ENCODE data around the gene CARD10.

The CARD10 gene

DNA sequence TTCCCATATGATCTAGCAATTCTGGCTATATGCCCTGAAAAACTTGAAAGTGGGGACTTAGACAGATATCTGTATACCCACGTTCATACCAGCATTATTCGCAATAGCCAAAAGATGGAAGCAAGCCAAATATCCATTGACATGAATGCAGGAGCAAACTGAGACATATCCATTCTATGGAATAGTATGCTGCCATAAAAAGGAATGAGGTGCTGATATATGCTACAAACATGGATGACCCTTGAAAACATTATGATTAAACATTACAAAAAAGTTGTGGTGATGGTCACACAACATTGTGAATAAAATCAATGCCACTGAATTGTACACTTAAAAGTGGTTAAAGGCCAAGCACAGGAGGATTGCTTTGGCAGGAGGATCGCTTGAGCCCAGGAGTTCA is 58.5 kb downstream of the CARD10 start:
- no peak for DNase-seq

GRCh38 chr22:37459206-37459605 is 60.0 kb downstream of the CARD10 start:
- DNase-seq: no peak

DNA sequence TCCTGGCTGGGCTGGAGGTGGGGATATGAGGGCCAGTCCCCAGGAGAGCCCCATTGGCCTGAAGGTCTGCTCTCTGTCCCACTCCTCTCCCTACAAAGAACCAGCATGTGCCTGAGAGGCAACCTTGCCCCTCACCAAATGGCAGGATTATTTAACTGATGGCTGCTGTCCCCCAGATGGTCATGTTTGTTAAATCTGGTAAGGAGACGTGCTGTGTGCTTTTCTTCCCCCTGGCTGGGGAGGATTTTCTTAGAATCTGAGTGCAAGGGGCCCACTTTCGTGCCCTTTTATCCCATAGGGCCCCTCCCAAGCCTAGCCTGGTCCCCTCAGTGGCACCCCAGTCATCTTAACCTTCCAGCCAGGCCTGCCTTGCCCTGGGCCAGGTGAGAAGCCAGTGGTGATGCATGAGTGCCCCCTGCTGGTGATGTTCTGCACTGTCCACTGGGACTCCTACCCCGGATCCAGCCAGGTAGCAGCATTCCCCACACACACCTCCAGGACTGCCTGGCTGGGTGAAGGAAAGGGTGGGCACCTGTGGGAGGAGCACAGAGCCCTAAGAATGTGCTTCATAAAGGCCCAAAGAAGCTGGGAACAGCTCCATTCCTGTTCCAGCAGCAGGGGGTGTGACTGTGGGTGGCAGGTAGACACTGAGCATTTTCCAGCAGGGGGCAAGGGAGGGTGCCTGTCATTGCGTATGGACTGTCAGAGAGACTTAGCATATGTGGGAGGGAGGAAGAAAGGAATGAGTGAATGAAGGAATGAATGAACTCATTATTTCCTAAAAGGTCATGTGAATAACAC is 61.9 kb downstream of the CARD10 start:
- peak; percentile 19 to 81 for DNase-seq

DNA sequence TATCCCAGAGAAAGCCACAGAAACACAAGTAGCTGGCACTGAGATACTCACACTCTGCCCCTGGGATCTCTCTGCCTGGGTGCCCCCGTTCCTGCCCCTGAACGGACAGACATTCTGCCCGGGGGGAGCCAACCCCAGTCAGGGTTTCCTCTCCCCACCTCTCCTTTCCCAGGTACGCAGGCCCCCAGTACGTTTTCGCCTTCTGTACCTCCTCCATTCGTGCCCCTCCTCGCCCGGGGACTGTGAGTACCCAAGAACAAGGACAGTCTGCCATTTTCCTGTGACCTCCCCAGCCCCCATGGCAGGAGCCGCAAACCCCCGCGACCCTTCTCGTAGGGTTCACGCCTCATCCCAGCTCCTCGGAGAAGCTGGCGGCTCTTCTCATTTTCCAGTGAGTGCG is 62.9 kb downstream of the CARD10 start:
- DNase-seq: no peak

GRCh38 chr22:37455896-37456295 is 63.3 kb downstream of the CARD10 start:
- no peak for DNase-seq

GRCh38 chr22:37454857-37455686 is 64.1 kb downstream of the CARD10 start:
- DNase-seq: peak in 1 of 2 donors; percentile 4

DNA sequence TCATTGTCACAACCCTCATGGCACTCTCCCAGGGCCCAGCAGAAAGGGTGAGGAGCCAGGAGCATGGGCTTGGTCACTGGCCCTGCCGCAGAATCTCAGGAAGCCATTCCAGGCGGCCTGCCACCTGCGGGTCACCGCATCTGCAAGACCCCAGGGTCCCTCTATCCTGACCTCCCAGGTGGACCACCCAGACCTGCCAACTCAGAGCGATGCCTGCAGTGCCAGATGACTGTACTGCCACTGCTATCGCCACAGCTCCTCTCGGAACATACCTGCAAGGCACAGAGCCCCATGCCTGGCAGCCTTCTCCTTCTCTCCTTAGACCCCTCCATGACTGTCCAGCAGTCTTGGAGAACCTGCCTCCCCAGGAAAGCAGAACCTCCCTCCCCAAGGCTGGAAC is 65.5 kb downstream of the CARD10 start:
- DNase-seq: no peak

GRCh38 chr22:37451218-37451617 is 68.0 kb downstream of the CARD10 start:
- DNase-seq: no peak

- no peak for DNase-seq
Measured at GRCh38 chr22:37449331-37450001, 69.7 kb downstream of the CARD10 start.

DNA sequence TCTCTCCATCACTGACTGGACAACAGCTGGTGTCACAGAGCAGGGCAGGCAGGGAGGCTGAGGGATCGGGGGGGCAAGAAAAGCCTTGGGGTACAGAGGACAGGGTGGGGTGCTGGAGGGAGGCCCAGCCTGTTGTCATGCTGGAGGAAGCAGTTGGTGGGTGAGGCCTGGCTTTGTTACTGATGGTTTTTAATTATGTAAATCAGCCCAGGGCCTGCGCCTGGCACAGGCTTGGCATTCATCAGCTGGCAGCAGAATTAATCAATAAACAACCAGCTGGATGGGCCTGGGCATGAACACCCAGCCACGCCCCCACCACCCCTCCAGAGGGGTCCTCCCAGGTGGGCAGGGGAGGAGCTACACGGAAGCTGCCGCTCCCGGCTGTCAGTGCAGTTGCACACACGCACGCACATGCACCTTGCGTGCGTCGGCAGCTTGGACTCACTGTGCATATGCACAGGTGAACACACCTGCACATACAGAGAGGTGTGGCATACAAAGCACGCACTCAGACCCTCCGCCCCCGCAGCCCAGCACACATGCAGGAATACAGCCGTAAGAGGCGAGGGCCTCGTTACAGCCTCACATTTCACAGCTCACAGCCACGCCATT is 70.6 kb downstream of the CARD10 start:
- DNase-seq: no peak

DNA sequence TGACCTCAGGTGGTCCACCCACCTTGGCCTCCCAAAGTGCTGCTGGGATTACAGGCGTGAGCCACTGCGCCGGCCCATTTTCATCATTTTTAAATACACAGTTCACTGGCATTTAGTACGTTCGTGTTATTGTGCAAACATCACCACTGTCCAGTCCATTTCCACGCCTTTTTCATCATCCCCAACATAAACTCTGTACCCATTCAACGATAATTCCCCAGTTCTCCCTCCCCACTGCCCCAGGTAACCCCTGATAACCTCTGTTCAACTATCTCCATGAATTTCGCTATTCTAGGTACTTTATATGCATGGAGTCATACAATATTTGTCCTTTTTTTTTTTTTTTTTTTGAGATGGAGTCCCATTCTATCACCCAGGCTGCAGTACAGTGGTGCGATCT is 73.7 kb downstream of the CARD10 start:
- no peak for DNase-seq

- no peak for DNase-seq
Measured at GRCh38 chr22:37443977-37444376, 75.2 kb downstream of the CARD10 start.

GRCh38 chr22:37443086-37443485 is 76.1 kb downstream of the CARD10 start:
- no peak for DNase-seq

GRCh38 chr22:37442537-37442936 is 76.7 kb downstream of the CARD10 start:
- DNase-seq: peak; percentile 40 to 50

DNA sequence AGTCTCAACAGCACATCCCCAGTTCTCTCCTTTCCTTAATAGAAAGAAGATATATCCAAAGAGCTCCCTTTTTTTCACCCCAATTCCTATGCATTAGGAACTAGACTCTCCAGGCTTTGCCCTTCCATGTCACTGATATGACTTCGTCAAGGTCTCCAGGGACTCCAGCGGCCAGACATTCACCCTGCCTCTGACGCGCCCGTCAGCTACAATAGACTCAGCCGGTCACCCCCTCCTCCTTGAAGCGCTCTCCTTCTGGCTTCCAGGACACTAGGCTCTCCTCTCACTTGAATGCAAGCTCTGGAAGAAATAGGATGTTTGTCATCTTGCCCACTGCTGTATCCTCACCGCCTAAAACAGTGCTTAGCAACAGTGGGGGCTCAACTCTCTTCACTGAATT is 77.1 kb downstream of the CARD10 start:
- DNase-seq: no peak

DNA sequence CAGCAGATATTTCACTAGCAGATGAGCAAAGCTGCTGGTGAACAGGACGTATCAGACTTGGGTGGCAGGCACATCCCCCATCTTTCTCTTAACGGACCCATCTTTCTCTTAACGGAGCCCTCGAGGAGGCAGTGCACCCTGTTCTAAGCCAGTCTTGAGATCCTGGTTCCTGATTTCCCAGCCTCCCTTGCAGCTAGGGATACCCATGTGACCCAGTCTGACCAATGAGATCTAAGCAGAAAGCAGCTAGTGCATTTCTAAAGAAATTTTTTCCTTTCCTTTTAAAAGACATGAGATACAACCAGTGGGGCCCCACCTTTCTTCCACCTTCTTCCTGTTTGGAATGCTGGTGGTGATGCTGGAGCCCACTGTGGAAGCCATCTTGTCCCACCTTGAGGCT is 78.3 kb downstream of the CARD10 start:
- no peak for DNase-seq
